HepG2 (cell line): ENCODE results near the gene TADA2A. TPM values are rescaled to one million over a fixed set of nuclear protein-coding genes. Genes with fewer than 3 reads are reported as not detected.
"Not testable (repeated sequence)": the region's sequence is repeated elsewhere in the genome, so short reads cannot be mapped to it uniquely, and the experiment has no call there.

ENCODE experiments used
- ATAC-seq: fragments of 200-7000 bp; cut with Tn5 transposase; 3 replicates; pipeline ENCODE4 v1.9.1; 2020; ENCODE audit warnings: mild to moderate bottlenecking, moderate library complexity
- BruUV-seq: library from RNA; stranded (reverse); fragments of 400-500 nt; replicated peaks from 2 replicates; lab custom pipeline; 2021; lab: Mats Ljungman, UMichigan
- CTCF ChIA-PET: fragments of 300-600 bp; formaldehyde crosslinking; extraction: SDS; loops from one replicate; lab custom pipeline; 2021; ENCODE audit warnings: low total read pairs, inconsistent platforms, low intra/inter-chr PET ratio; lab: Yijun Ruan, JAX
- POLR2A ChIA-PET: fragments of 350-600 bp; sonication (Branson Sonifier 250); formaldehyde crosslinking; loops from one replicate; lab custom pipeline; 2020; ENCODE audit warnings: antibody characterized with exemption, inconsistent platforms; lab: Yijun Ruan, JAX
- DNase-seq: peaks from one replicate; pipeline ENCODE4 v3.0.0-alpha.2; 2015; ENCODE audit warnings: low spot score
- FAIRE-seq: peaks from 3 replicates; lab custom pipeline; 2011; peaks lifted over from hg19 to GRCh38; lab: Jason Lieb, UNC
- H2AFZ ChIP-seq: one replicate; pipeline ENCODE4 v1.6.1; 2011; ENCODE audit warnings: low read length, inconsistent platforms
- H3K27ac ChIP-seq: fragments of 300-600 bp; 3 replicates; pipeline ENCODE4 v1.8.0; 2011; ENCODE audit warnings: mixed run types, mild to moderate bottlenecking, mixed read lengths, low read length, inconsistent platforms; ENCODE audit not compliant: insufficient read depth; ENCODE audit errors: extremely low read length
- H3K27me3 ChIP-seq, 2 experiments: fragments of 200-600 bp in 1 of 2; 2 replicates in 1 of 2; 3 replicates in 1 of 2; pipeline versions ENCODE4 v1.6.0 to v1.8.0; 2011; ENCODE audit warnings: low read length in 2 of 2, mild to moderate bottlenecking in 2 of 2, moderate library complexity in 2 of 2, inconsistent platforms in 1 of 2; ENCODE audit not compliant: insufficient read depth in 2 of 2, control insufficient read depth in 1 of 2
- H3K36me3 ChIP-seq, 2 experiments: fragments of 200-600 bp in 1 of 2; replicated peaks in 1 of 2; 2 replicates in 1 of 2; 3 replicates in 1 of 2; pipeline versions ENCODE4 v1.5.1 to v1.8.0; 2011; ENCODE audit warnings: low read length in 2 of 2, inconsistent platforms in 1 of 2; ENCODE audit not compliant: insufficient read depth in 2 of 2, control insufficient read depth in 1 of 2
- H3K4me1 ChIP-seq: 2 replicates; pipeline ENCODE4 v1.5.1; 2012; ENCODE audit warnings: low read length, inconsistent platforms; ENCODE audit not compliant: insufficient read depth
- H3K4me2 ChIP-seq: 2 replicates; pipeline ENCODE4 v1.6.0; 2011; ENCODE audit warnings: low read depth, low read length, inconsistent platforms
- H3K4me3 ChIP-seq, 3 experiments: fragments of 200-600 bp in 1 of 3; sonication (generic), shearing (Covaris generic) in 1 of 3; replicated peaks in 1 of 3; 2 replicates each; pipeline ENCODE4 v1.5.1; 2011 to 2016; ENCODE audit warnings: low read length in 3 of 3, inconsistent platforms in 2 of 3, low read depth in 2 of 3, mild to moderate bottlenecking in 2 of 3, control low read depth in 1 of 3, mixed read lengths in 1 of 3; ENCODE audit not compliant: insufficient read depth in 1 of 3
- H3K79me2 ChIP-seq: one replicate; pipeline ENCODE4 v1.6.1; 2011; ENCODE audit warnings: low read length, inconsistent platforms; ENCODE audit not compliant: insufficient read depth
- H3K9ac ChIP-seq: 2 replicates; pipeline ENCODE4 v1.6.0; 2011; ENCODE audit warnings: mild to moderate bottlenecking, low read depth, low read length, inconsistent platforms; ENCODE audit not compliant: insufficient read depth
- H3K9me3 ChIP-seq: 2 replicates; pipeline ENCODE4 v1.5.1; 2012; ENCODE audit warnings: mild to moderate bottlenecking, low read length
- H4K20me1 ChIP-seq: 2 replicates; pipeline ENCODE4 v1.6.0; 2011; ENCODE audit warnings: inconsistent platforms, mild to moderate bottlenecking, low read length, moderate library complexity; ENCODE audit not compliant: insufficient read depth
- AHR ChIP-seq: IDR thresholded peaks from 2 replicates; pipeline ENCODE4 v1.6.1; 2018; ENCODE audit warnings: missing genetic modification reagents, missing compliant biosample characterization
- ARID2 ChIP-seq: sonication (generic); formaldehyde crosslinking; IDR thresholded peaks from 2 replicates; pipeline ENCODE4 v1.8.1; 2022; ENCODE audit warnings: mild to moderate bottlenecking, missing genetic modification reagents, borderline replicate concordance
- DBP ChIP-seq: sonication (generic); formaldehyde crosslinking; IDR thresholded peaks from 2 replicates; pipeline ENCODE4 v1.4.0; 2020; ENCODE audit warnings: missing genetic modification reagents; ENCODE audit errors: not compliant biosample characterization
- IRX3 ChIP-seq: sonication (generic); formaldehyde crosslinking; IDR thresholded peaks from 2 replicates; pipeline ENCODE4 v1.8.1; 2023; ENCODE audit warnings: mild to moderate bottlenecking, low read depth, missing genetic modification reagents, borderline replicate concordance
- MXD3 ChIP-seq: IDR thresholded peaks from 2 replicates; pipeline ENCODE4 v1.6.1; 2016; ENCODE audit warnings: mild to moderate bottlenecking, missing biosample characterization, missing genetic modification reagents
- POLR2A ChIP-seq, 2 experiments: IDR thresholded peaks; 2 replicates each; pipeline ENCODE4 v1.6.1; 2011; ENCODE audit warnings: low read depth in 2 of 2, low read length in 2 of 2, mild to moderate bottlenecking in 1 of 2, moderate library complexity in 1 of 2; ENCODE audit not compliant: insufficient read depth in 1 of 2
- REXO4 ChIP-seq: sonication (generic); formaldehyde crosslinking; IDR thresholded peaks from 2 replicates; pipeline ENCODE4 v1.8.0; 2022; ENCODE audit warnings: missing genetic modification reagents, mild to moderate bottlenecking, borderline replicate concordance
- RNF2 ChIP-seq: fragments of 450-650 bp; conservative IDR thresholded peaks from 2 replicates; pipeline ENCODE4 v1.6.1; 2016; ENCODE audit warnings: low read depth
- SAP130 ChIP-seq: IDR thresholded peaks from 2 replicates; pipeline ENCODE4 v1.6.1; 2016; ENCODE audit warnings: low read depth
- SETDB1 ChIP-seq: sonication (generic); formaldehyde crosslinking; IDR thresholded peaks from 2 replicates; pipeline ENCODE4 v1.5.1; 2020; ENCODE audit warnings: missing genetic modification reagents, mild to moderate bottlenecking, borderline replicate concordance
- SNAI1 ChIP-seq: sonication (generic); formaldehyde crosslinking; IDR thresholded peaks from 2 replicates; pipeline ENCODE4 v1.5.0; 2020; ENCODE audit warnings: mild to moderate bottlenecking, missing genetic modification reagents, borderline replicate concordance
- TSC22D2 ChIP-seq: sonication (generic); formaldehyde crosslinking; IDR thresholded peaks from 2 replicates; pipeline ENCODE4 v1.5.1; 2020; ENCODE audit warnings: missing genetic modification reagents, mild to moderate bottlenecking, borderline replicate concordance
- ZBTB38 ChIP-seq: sonication (generic); formaldehyde crosslinking; IDR thresholded peaks from 2 replicates; pipeline ENCODE4 v1.5.1; 2020; ENCODE audit warnings: mild to moderate bottlenecking, missing genetic modification reagents
- ZNF382 ChIP-seq: sonication (generic); formaldehyde crosslinking; IDR thresholded peaks from 2 replicates; pipeline ENCODE4 v1.5.0; 2020; ENCODE audit warnings: missing genetic modification reagents, mild to moderate bottlenecking, borderline replicate concordance
- WGBS: methylation state at CpG from one replicate; pipeline ENCODE4 v1.1.6; 2017; ENCODE audit warnings: low lambda C conversion rate; 5-methylcytosine and 5-hydroxymethylcytosine counted together
- in situ Hi-C: cut with HindIII; loops from 2 replicates; pipeline ENCODE4 v1.10.0; 2017; ENCODE audit warnings: low pct_unique_long_range_greater_than_20kb; ENCODE audit not compliant: extremely low pct_ligation_motif_present
- intact Hi-C: fragments of 100-400 bp; cut with micrococcal nuclease; formaldehyde crosslinking; loops from one replicate; pipeline ENCODE4 v1.10.0; 2022; ENCODE audit not compliant: unreplicated experiment
- polyA plus RNA-seq, 8 experiments: library from polyadenylated mRNA; depleted of rRNA in 3 of 8; stranded (reverse) in 7 of 8; unstranded in 1 of 8; fragments of >200 nt; fragmentation: Illumina TruSeq in 4 of 8; extraction: Trizol in 4 of 8; gene quantifications; 2 replicates each; pipeline versions ENCODE4 v1.2.1 to v1.2.3, GENCODE V29; 2011 to 2016; ENCODE audit warnings: low read depth in 4 of 8, missing spikeins in 1 of 8, mixed read lengths in 1 of 8; ENCODE audit not compliant: insufficient read depth in 1 of 8
- total RNA-seq, 5 experiments: library from RNA; depleted of rRNA; stranded (reverse); fragments of >200 nt; fragmentation: Illumina TruSeq; extraction: Trizol; gene quantifications; 2 replicates each; pipeline ENCODE4 v1.2.3, GENCODE V29; 2016; ENCODE audit warnings: low read depth in 1 of 5

Gene TADA2A
- total and polyA plus RNA-seq, 2 of the 13 experiments (the other 11 are each of a cell fraction or from before 2014, with no cell fraction given): 8.0 to 14.0 TPM

- H3K27ac ChIP-seq, CTCF ChIA-PET, H3K27me3 ChIP-seq, DNase-seq, BruUV-seq, H3K9me3 ChIP-seq, in situ Hi-C loops, H2AFZ ChIP-seq, H3K9ac ChIP-seq, ATAC-seq, FAIRE-seq, H3K36me3 ChIP-seq, H4K20me1 ChIP-seq: not testable (repeated sequence)
- intact Hi-C loops: loop anchor here (2.0 kb wide), 1 partner anchor 81 kb away; the partner anchor contains the start of gene DUSP14
- TF ChIP-seq ZBTB38 (CRISPR knock-in tag) (0 out of 2 replicates have a peak, but pooled peaks have one; percentile 16), MXD3 (0 out of 2 replicates have a peak, but pooled peaks have one; percentile 25), ARID2 (0 out of 2 replicates have a peak, but pooled peaks have one; percentile 25)
- peaks cover 34% of the 10 kb centered on the region for H3K4me1 ChIP-seq
- peaks cover 22% of the 10 kb centered on the region for H3K79me2 ChIP-seq
- 0 out of 6 replicates have a peak overlapping the region, but pooled peaks of 1 of the 3 experiments have one; percentile 87 for H3K4me3 ChIP-seq
- over 99% methylated on average over 13 of the region's 13 CpGs for WGBS
- peak overlapping the region; percentile 12; the same call in 1 of the 2 replicates for H3K4me2 ChIP-seq
- POLR2A ChIA-PET: interaction anchor here (0.6 to 1.7 kb wide), 4 partner anchors 12 to 406 kb away, joined by 3 to 9 read pairs (median 4); no protein-coding TSS in a partner anchor
Measured at GRCh38 chr17:37408145-37408479, 1.4 kb downstream of the TADA2A start.

- BruUV-seq: no TSS peak
- Histone ChIP-seq H3K4me2 (no peak overlapping the region), H3K79me2 (peaks cover 12% of the 10 kb centered on the region), H3K4me1 (peaks cover 17% of the 10 kb centered on the region), H3K36me3 (peaks cover 2 to 12% of the 10 kb centered on the region in 2 experiments; a peak in 4 of 5 replicates), H3K27me3 (no peaks in the 10 kb centered on the region; a peak in 1 of 5 replicates), H3K9ac (no peak overlapping the region), H4K20me1 (no peaks in the 10 kb centered on the region), H3K27ac (no peak overlapping the region), H3K9me3 (no peaks in the 10 kb centered on the region), H3K4me3 (no peak overlapping the region), H2AFZ (no peak overlapping the region)
- ChIA-PET CTCF (no interaction called here), POLR2A (no interaction called here)
- WGBS: 98% methylated on average over 3 of the region's 3 CpGs
- FAIRE-seq (no peak), ATAC-seq (no peak), DNase-seq (no peak)
- in situ Hi-C loops: no loop called here
- intact Hi-C loops: no loop called here
- no peak for TF ChIP-seq AHR (CRISPR knock-in tag)
- TF ChIP-seq REXO4 (CRISPR knock-in tag): no peak
- no peak for TF ChIP-seq SNAI1
- no peak for TF ChIP-seq IRX3 (CRISPR knock-in tag)
- TF ChIP-seq RNF2: no peak
- TF ChIP-seq TSC22D2 (CRISPR knock-in tag): no peak
- TF ChIP-seq SAP130 (CRISPR knock-in tag): no peak
- no peak for TF ChIP-seq POLR2A (IDR thresholded peaks at IDR 0.05; ENCODE audit: insufficient read depth in 1 of 2, low read depth in 2 of 2, low read length in 2 of 2)
- TF ChIP-seq ZNF382 (CRISPR knock-in tag): no peak
- TF ChIP-seq SETDB1 (CRISPR knock-in tag): no peak
- TF ChIP-seq DBP (CRISPR knock-in tag): no peak
Measured at GRCh38 chr17:37410357-37410756, 3.7 kb downstream of the TADA2A start.
